Measurements from ENCODE around the gene BMS1. TPM values are rescaled to one million over a fixed set of nuclear protein-coding genes. Genes with fewer than 3 reads are reported as not detected.

Gene BMS1
- total and polyA plus RNA-seq, 2 of the 4 experiments (the other 2 are of a cell fraction), result 7.5 to 22.9 TPM

DNA sequence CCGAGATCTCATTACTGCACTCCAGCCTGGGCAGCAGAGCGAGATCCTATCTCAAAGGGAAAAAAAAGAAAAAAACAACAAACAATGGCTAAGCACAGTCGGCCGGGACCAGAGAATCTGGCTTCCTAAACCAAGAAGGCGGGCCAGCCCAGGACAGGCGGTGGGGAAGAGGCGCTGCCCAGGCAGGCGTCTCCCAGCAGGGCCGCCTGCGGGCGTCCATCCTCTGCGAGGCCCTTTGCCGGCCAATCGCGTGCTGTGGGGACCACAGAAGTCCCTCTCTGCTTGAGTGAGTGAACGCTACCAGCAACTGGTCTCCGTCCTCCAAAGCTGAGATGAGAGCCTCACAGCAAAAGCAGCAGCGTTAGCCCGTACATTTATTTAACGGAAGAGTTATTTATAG, 14.7 kb upstream of the BMS1 start:
- TF ChIP-seq RCOR1 (IDR thresholded peaks at IDR 0.05; ENCODE audit: insufficient replicate concordance, low read length) (no peak), RAD21 (IDR thresholded peaks at IDR 0.05; ENCODE audit: low read length) (no peak), MXI1 (IDR thresholded peaks at IDR 0.05; ENCODE audit: borderline replicate concordance, low read depth, low read length) (no peak), POLR2A (IDR thresholded peaks at IDR 0.05; ENCODE audit: low read depth, low read length) (no peak)
- TF ChIP-seq, protein P1, sequence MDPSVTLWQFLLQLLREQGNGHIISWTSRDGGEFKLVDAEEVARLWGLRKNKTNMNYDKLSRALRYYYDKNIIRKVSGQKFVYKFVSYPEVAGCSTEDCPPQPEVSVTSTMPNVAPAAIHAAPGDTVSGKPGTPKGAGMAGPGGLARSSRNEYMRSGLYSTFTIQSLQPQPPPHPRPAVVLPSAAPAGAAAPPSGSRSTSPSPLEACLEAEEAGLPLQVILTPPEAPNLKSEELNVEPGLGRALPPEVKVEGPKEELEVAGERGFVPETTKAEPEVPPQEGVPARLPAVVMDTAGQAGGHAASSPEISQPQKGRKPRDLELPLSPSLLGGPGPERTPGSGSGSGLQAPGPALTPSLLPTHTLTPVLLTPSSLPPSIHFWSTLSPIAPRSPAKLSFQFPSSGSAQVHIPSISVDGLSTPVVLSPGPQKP (IDR thresholded peaks at IDR 0.05; ENCODE audit: borderline replicate concordance, low read depth, low read length), result no peak
- H3K4ac ChIP-seq (ENCODE audit: low read depth, low read length), result no peak overlapping the region
- no TSS peak for BruUV-seq (replicated peaks)
- H2BK20ac ChIP-seq (ENCODE audit: low read depth, low read length), result no peak overlapping the region
- H4K20me1 ChIP-seq (ENCODE audit: insufficient read depth, low read length), result no peaks in the 10 kb centered on the region
- H2BK15ac ChIP-seq (ENCODE audit: low read depth, low read length), result no peak overlapping the region
- no peak overlapping the region for H3K23ac ChIP-seq (ENCODE audit: low read depth, low read length)
- no peak overlapping the region for H2AFZ ChIP-seq (replicated peaks; ENCODE audit: low read length, poor library complexity)
- no peak overlapping the region for H4K5ac ChIP-seq (ENCODE audit: low read depth, low read length)
- POLR2A ChIA-PET (ENCODE audit: unreplicated experiment), result no interaction called here
- no peak for ATAC-seq (ENCODE audit: low read depth)
- dilution Hi-C loops (cut with HindIII; ENCODE audit: low sequenced_read_pairs, unreplicated experiment), result no loop called here
- no peak overlapping the region for H3K4me3 ChIP-seq (ENCODE audit: insufficient read depth, low read depth, low read length)
- H3K4me1 ChIP-seq (ENCODE audit: control insufficient read depth, insufficient read depth, low read length), result no peaks in the 10 kb centered on the region
- no peak overlapping the region for H3K27ac ChIP-seq (ENCODE audit: insufficient read depth, low read length)
- CTCF ChIA-PET, result no interaction called here
- H3K14ac ChIP-seq (replicated peaks; ENCODE audit: low read depth, low read length), result no peak overlapping the region
- no peak overlapping the region for H3K9ac ChIP-seq (ENCODE audit: low read depth, low read length)
- H3K18ac ChIP-seq (ENCODE audit: low read depth, low read length), result no peak overlapping the region
- H3K56ac ChIP-seq (ENCODE audit: extremely low read depth, insufficient read depth, low read length), result no peak overlapping the region
- H4K91ac ChIP-seq (ENCODE audit: insufficient read depth, low read depth, low read length), result no peak overlapping the region
- H3K79me1 ChIP-seq (ENCODE audit: low read depth in 1 of 2, low read length in 2 of 2), result no peaks in the 10 kb centered on the region
- H3K36me3 ChIP-seq (ENCODE audit: control insufficient read depth, insufficient read depth, low read length), result no peaks in the 10 kb centered on the region
- H2BK120ac ChIP-seq (ENCODE audit: low read depth, low read length), result no peak overlapping the region
- WGBS, 2 experiments (ENCODE audit: extremely low coverage in 2 of 2, insufficient read length in 1 of 2), result 87% methylated on average over 4 of the region's 20 CpGs; no CpG with 5 or more reads in 1 of the 2 experiments
- no peak overlapping the region for H2AK5ac ChIP-seq (ENCODE audit: low read depth, low read length)
- no peak overlapping the region for H2AK9ac ChIP-seq (replicated peaks; ENCODE audit: low read depth, low read length, poor library complexity)
- no peak overlapping the region for H4K8ac ChIP-seq (ENCODE audit: low read depth in 2 of 2, low read length in 2 of 2)
- H2BK5ac ChIP-seq (ENCODE audit: low read depth, low read length, poor library complexity, severe bottlenecking), result no peak overlapping the region
- no peak for DNase-seq
- no peaks in the 10 kb centered on the region; the same call in 1 of the 2 replicates for H3K9me3 ChIP-seq (ENCODE audit: control insufficient read depth, insufficient read depth, low read length)
- intact Hi-C loops (cut with micrococcal nuclease), result no loop called here
- no peak overlapping the region for H3K4me2 ChIP-seq (ENCODE audit: low read depth, low read length)
- in situ Hi-C loops (cut with MboI; ENCODE audit: low sequenced_read_pairs), result no loop called here
- no peaks in the 10 kb centered on the region for H3K27me3 ChIP-seq (ENCODE audit: control insufficient read depth, insufficient read depth, low read length)
- H3K9me1 ChIP-seq (ENCODE audit: insufficient read depth, low read length), result no peaks in the 10 kb centered on the region

Data from IMR-90 (cell line).